ENCODE measurements around the gene MTMR3.

- no peak for TF ChIP-seq CTCF (IDR thresholded peaks at IDR 0.05; ENCODE audit: borderline replicate concordance, extremely low read depth, low read length, poor library complexity, severe bottlenecking)
- TF ChIP-seq EZH2 (IDR thresholded peaks at IDR 0.05; ENCODE audit: borderline replicate concordance, low read depth, low read length, severe bottlenecking) = no peak
Measured at GRCh38 chr22:29964776-29965175, 81.8 kb downstream of the MTMR3 start.
